K562 (cell line): ENCODE results near the gene GRK3. TPM values are rescaled to one million over a fixed set of nuclear protein-coding genes. Genes with fewer than 3 reads are reported as not detected.
A peak's percentile ranks its signal among the peaks of the same experiment; 100 is the strongest.
"Not testable (repeated sequence)": the region's sequence is repeated elsewhere in the genome, so short reads cannot be mapped to it uniquely, and the experiment has no call there.

ENCODE experiments used
- ATAC-seq: fragments of 200-7000 bp; cut with Tn5 transposase; 3 replicates; pipeline ENCODE4 v1.9.1; 2020; ENCODE audit warnings: moderate library complexity
- BruUV-seq: library from RNA; stranded (reverse); fragments of 400-500 nt; replicated peaks from 2 replicates; lab custom pipeline; 2021; lab: Mats Ljungman, UMichigan
- CTCF ChIA-PET: fragments of 300-600 bp; formaldehyde crosslinking; extraction: SDS; loops from one replicate; lab custom pipeline; 2021; ENCODE audit warnings: low intra/inter-chr PET ratio; lab: Yijun Ruan, JAX
- POLR2A ChIA-PET: fragments of 300-600, 350-650 bp; sonication (Branson Sonifier 250); formaldehyde crosslinking; extraction: SDS; loops from one replicate; lab custom pipeline; 2021; ENCODE audit warnings: antibody characterized with exemption, inconsistent platforms; lab: Yijun Ruan, JAX
- DNase-seq, 4 experiments: peaks; one replicate each; pipeline versions ENCODE4 v3.0.0 to v3.0.0-alpha.2; 2011 to 2018; ENCODE audit warnings: low spot score in 3 of 4, mixed read lengths in 3 of 4; ENCODE audit errors: extremely low read depth in 1 of 4
- FAIRE-seq: peaks from 2 replicates; lab custom pipeline; 2011; peaks lifted over from hg19 to GRCh38; lab: Jason Lieb, UNC
- H2AFZ ChIP-seq: 2 replicates; pipeline ENCODE4 v1.6.0; 2011; ENCODE audit warnings: low read depth, low read length, control low read depth, inconsistent platforms
- H3K27ac ChIP-seq: fragments of 200-600 bp; 3 replicates; pipeline ENCODE4 v1.8.0; 2011; ENCODE audit warnings: low read depth, mild to moderate bottlenecking, control low read depth, inconsistent platforms, low read length, moderate library complexity, mixed read lengths; ENCODE audit errors: extremely low read depth
- H3K27me3 ChIP-seq, 2 experiments: fragments of 300-600 bp in 1 of 2; 2 replicates in 1 of 2; 3 replicates in 1 of 2; pipeline versions ENCODE4 v1.6.0 to v1.8.0; 2011; ENCODE audit warnings: inconsistent platforms in 2 of 2, low read length in 2 of 2, mild to moderate bottlenecking in 1 of 2, mixed read lengths in 1 of 2, moderate library complexity in 1 of 2; ENCODE audit not compliant: control insufficient read depth in 2 of 2, insufficient read depth in 2 of 2
- H3K36me3 ChIP-seq: fragments of 300-600 bp; 3 replicates; pipeline ENCODE4 v1.8.0; 2011; ENCODE audit warnings: mild to moderate bottlenecking, low read length, inconsistent platforms; ENCODE audit not compliant: control insufficient read depth, insufficient read depth
- H3K4me1 ChIP-seq, 2 experiments: fragments of 200-600 bp in 1 of 2; replicated peaks in 1 of 2; 2 replicates in 1 of 2; 3 replicates in 1 of 2; pipeline versions ENCODE4 v1.5.1 to v1.8.0; 2011; ENCODE audit warnings: inconsistent platforms in 2 of 2, low read length in 2 of 2, mild to moderate bottlenecking in 1 of 2, mixed read lengths in 1 of 2, moderate library complexity in 1 of 2; ENCODE audit not compliant: control insufficient read depth in 2 of 2, insufficient read depth in 2 of 2
- H3K4me2 ChIP-seq: 2 replicates; pipeline ENCODE4 v1.6.1; 2011; ENCODE audit warnings: low read length, control low read depth, inconsistent platforms, mixed read lengths; ENCODE audit not compliant: insufficient read depth
- H3K4me3 ChIP-seq: fragments of 200-600 bp; sonication (generic), shearing (Covaris generic); 2 replicates; pipeline ENCODE4 v1.5.1; 2016; ENCODE audit warnings: control low read depth, inconsistent platforms
- H3K79me2 ChIP-seq: fragments of 200-600 bp; 3 replicates; pipeline ENCODE4 v1.8.0; 2011; ENCODE audit warnings: low read length, inconsistent platforms; ENCODE audit not compliant: control insufficient read depth, insufficient read depth
- H3K9ac ChIP-seq, 2 experiments: 2 replicates each; pipeline versions ENCODE4 v1.6.0 to v1.6.1; 2011; ENCODE audit warnings: low read depth in 2 of 2, low read length in 2 of 2, control low read depth in 1 of 2, inconsistent platforms in 1 of 2, mild to moderate bottlenecking in 1 of 2, mixed read lengths in 1 of 2; ENCODE audit not compliant: insufficient read depth in 1 of 2
- H3K9me1 ChIP-seq: one replicate; pipeline ENCODE4 v1.6.0; 2011; ENCODE audit warnings: inconsistent platforms, mild to moderate bottlenecking, low read length, moderate library complexity; ENCODE audit not compliant: control insufficient read depth, insufficient read depth
- H3K9me3 ChIP-seq: replicated peaks from 2 replicates; pipeline ENCODE4 v1.5.1; 2011; ENCODE audit warnings: low read depth, low read length, inconsistent platforms; ENCODE audit not compliant: control insufficient read depth, insufficient read depth
- H4K20me1 ChIP-seq: replicated peaks from 2 replicates; pipeline ENCODE4 v1.6.1; 2011; ENCODE audit warnings: low read length, inconsistent platforms, mixed read lengths; ENCODE audit not compliant: control insufficient read depth, insufficient read depth
- CBFB ChIP-seq: sonication (generic); formaldehyde crosslinking; IDR thresholded peaks from 2 replicates; pipeline ENCODE4 v1.4.0; 2020; ENCODE audit warnings: mild to moderate bottlenecking, missing genetic modification reagents
- CTCF ChIP-seq, 3 experiments: IDR thresholded peaks in 2 of 3; conservative IDR thresholded peaks in 1 of 3; 2 replicates each; pipeline ENCODE4 v1.5.1; 2011 to 2012; ENCODE audit warnings: low read length in 3 of 3, mild to moderate bottlenecking in 3 of 3, control low read depth in 2 of 3, improper control_type of control experiment in 1 of 3, inconsistent platforms in 1 of 3, low read depth in 1 of 3, mixed read lengths in 1 of 3, moderate library complexity in 1 of 3; ENCODE audit not compliant: insufficient read depth in 2 of 3
- E2F3 ChIP-seq: fragments of 250-450 bp; sonication (Bioruptor Pico); IDR thresholded peaks from 2 replicates; pipeline ENCODE4 v1.4.0; 2020; ENCODE audit warnings: mild to moderate bottlenecking
- FOXA3 ChIP-seq, 2 experiments: fragments of 450-650 bp in 1 of 2; sonication (generic) in 1 of 2; formaldehyde crosslinking; IDR thresholded peaks in 1 of 2; conservative IDR thresholded peaks in 1 of 2; 2 replicates each; pipeline versions ENCODE4 v1.4.0 to v1.8.0; 2020 to 2022; ENCODE audit warnings: mild to moderate bottlenecking in 2 of 2, missing genetic modification reagents in 1 of 2
- HBP1 ChIP-seq: fragments of 450-650 bp; formaldehyde crosslinking; IDR thresholded peaks from 2 replicates; pipeline ENCODE4 v1.4.0; 2022; ENCODE audit warnings: missing genetic modification characterization
- TAL1 ChIP-seq: fragments of 450-650 bp; IDR thresholded peaks from 2 replicates; pipeline ENCODE4 v1.6.1; 2016; ENCODE audit warnings: mild to moderate bottlenecking
- TCF3 ChIP-seq: sonication (generic); formaldehyde crosslinking; IDR thresholded peaks from 2 replicates; pipeline ENCODE4 v1.4.0; 2020; ENCODE audit warnings: mild to moderate bottlenecking, missing genetic modification reagents
- ZBTB12 ChIP-seq: fragments of 250-450 bp; sonication (Bioruptor Pico); IDR thresholded peaks from 2 replicates; pipeline ENCODE4 v1.4.0; 2020
- ZNF277 ChIP-seq: fragments of 250-450 bp; sonication (Bioruptor Pico); IDR thresholded peaks from 2 replicates; pipeline ENCODE4 v1.8.0; 2022; ENCODE audit warnings: inconsistent platforms, mild to moderate bottlenecking, moderate library complexity, borderline replicate concordance
- ZNF583 ChIP-seq: fragments of 250-450 bp; sonication (Bioruptor Pico); IDR thresholded peaks from 2 replicates; pipeline ENCODE4 v1.4.0; 2020
- WGBS: fragments of 100-300 bp; shearing (Covaris generic); methylation state at CpG from one replicate; pipeline ENCODE4 v1.1.6; 2016; ENCODE audit warnings: low coverage, mixed read lengths; ENCODE audit not compliant: insufficient coverage; ENCODE audit errors: missing lambda C conversion rate; 5-methylcytosine and 5-hydroxymethylcytosine counted together
- in situ Hi-C: fragments of 300-500 bp; cut with MboI; formaldehyde crosslinking; loops from 4 replicates; pipeline ENCODE4 v1.15.0; 2018; ENCODE audit warnings: inconsistent platforms, mixed read lengths
- intact Hi-C: fragments of 100-400 bp; cut with micrococcal nuclease; formaldehyde crosslinking; loops from 2 replicates; pipeline ENCODE4 v1.14.2; 2022
- polyA plus RNA-seq, 8 experiments: library from polyadenylated mRNA; depleted of rRNA in 4 of 8; stranded (reverse) in 5 of 8; unstranded in 3 of 8; fragments of >200 nt; fragmentation: Nextera tagmentation in 2 of 8; fragmentation: Illumina TruSeq in 1 of 8; extraction: Ambion mirVana in 2 of 8; extraction: Trizol in 1 of 8; gene quantifications; 2 replicates each; pipeline versions ENCODE4 v1.2.1 to v1.2.3, GENCODE V29; 2011 to 2014; ENCODE audit warnings: inconsistent platforms in 1 of 8, missing spikeins in 1 of 8
- total RNA-seq, 7 experiments: library from RNA; depleted of rRNA in 6 of 7; stranded (reverse); fragments of >200 nt in 6 of 7; fragmentation: Illumina TruSeq in 2 of 7; extraction: Trizol in 2 of 7; gene quantifications; 2 replicates each; pipeline versions ENCODE4 v1.2.1 to v1.2.3, GENCODE V29; 2011 to 2021; ENCODE audit warnings: low replicate concordance in 1 of 7
- TF ChIP-seq, protein P1 (sequence below): fragments of 200-800 bp; sonication (Bioruptor generic); IDR thresholded peaks from 2 replicates; pipeline ENCODE4 v1.6.1; 2017; ENCODE audit warnings: missing genetic modification characterization, missing compliant biosample characterization
- TF ChIP-seq, protein P2 (sequence below): fragments of 250-450 bp; sonication (Bioruptor Pico); IDR thresholded peaks from 2 replicates; pipeline ENCODE4 v1.8.0; 2021; ENCODE audit warnings: borderline replicate concordance, mild to moderate bottlenecking, moderate library complexity; ENCODE audit not compliant: poor library complexity, severe bottlenecking

The GRK3 gene
- total and polyA plus RNA-seq, 9 of the 15 experiments (the other 6 are each of a cell fraction or from before 2014, with no cell fraction given), result 1.4 to 7.6 (median 3.6) TPM

GRCh38 chr22:25567251-25567675, 2.8 kb downstream of the GRK3 start (continued):
- TF ChIP-seq, protein P1, sequence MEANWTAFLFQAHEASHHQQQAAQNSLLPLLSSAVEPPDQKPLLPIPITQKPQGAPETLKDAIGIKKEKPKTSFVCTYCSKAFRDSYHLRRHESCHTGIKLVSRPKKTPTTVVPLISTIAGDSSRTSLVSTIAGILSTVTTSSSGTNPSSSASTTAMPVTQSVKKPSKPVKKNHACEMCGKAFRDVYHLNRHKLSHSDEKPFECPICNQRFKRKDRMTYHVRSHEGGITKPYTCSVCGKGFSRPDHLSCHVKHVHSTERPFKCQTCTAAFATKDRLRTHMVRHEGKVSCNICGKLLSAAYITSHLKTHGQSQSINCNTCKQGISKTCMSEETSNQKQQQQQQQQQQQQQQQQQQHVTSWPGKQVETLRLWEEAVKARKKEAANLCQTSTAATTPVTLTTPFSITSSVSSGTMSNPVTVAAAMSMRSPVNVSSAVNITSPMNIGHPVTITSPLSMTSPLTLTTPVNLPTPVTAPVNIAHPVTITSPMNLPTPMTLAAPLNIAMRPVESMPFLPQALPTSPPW (CRISPR knock-in tag), result peak; percentile 32; the same call in 1 of the 2 replicates
- TF ChIP-seq TCF3, result peak; percentile 12; the same call in 1 of the 2 replicates
- no peak for TF ChIP-seq CBFB (CRISPR knock-in tag)
- TF ChIP-seq FOXA3 (CRISPR knock-in tag; conservative IDR thresholded peaks at IDR 0.05 in 1 of 2, IDR thresholded peaks at IDR 0.05 in 1 of 2), result peak in 1 of 2 experiments; percentile 21; a peak in 1 of 4 replicates
- TF ChIP-seq ZBTB12 (CRISPR knock-in tag), result no peak
- no peak for TF ChIP-seq HBP1 (CRISPR knock-in tag)
- TF ChIP-seq TAL1, result peak; percentile 29; the same call in 1 of the 2 replicates
- TF ChIP-seq CTCF (IDR thresholded peaks at IDR 0.05 in 2 of 3, conservative IDR thresholded peaks at IDR 0.05 in 1 of 3; ENCODE audit: insufficient read depth in 2 of 3, low read depth in 1 of 3, low read length in 3 of 3), result peak in 1 of 3 experiments; percentile 38; a peak in 2 of 6 replicates
- TF ChIP-seq E2F3 (CRISPR knock-in tag), result no peak
- no peak for TF ChIP-seq ZNF583 (CRISPR knock-in tag)
- TF ChIP-seq, protein P2, sequence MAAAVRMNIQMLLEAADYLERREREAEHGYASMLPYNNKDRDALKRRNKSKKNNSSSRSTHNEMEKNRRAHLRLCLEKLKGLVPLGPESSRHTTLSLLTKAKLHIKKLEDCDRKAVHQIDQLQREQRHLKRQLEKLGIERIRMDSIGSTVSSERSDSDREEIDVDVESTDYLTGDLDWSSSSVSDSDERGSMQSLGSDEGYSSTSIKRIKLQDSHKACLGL, result no peak
- no peak for TF ChIP-seq ZNF277 (CRISPR knock-in tag)

GRCh38 chr22:25568066-25568465, 3.6 kb downstream of the GRK3 start:
- DNase-seq, intact Hi-C loops, H3K9me3 ChIP-seq, H3K27me3 ChIP-seq, H3K9me1 ChIP-seq, H4K20me1 ChIP-seq, in situ Hi-C loops, H2AFZ ChIP-seq, H3K4me2 ChIP-seq, BruUV-seq, H3K4me3 ChIP-seq, FAIRE-seq, H3K9ac ChIP-seq, H3K36me3 ChIP-seq, ATAC-seq, POLR2A ChIA-PET: not testable (repeated sequence)
- 43% methylated on average over 2 of the region's 2 CpGs for WGBS
- CTCF ChIA-PET, result interaction anchor here (1.5 kb wide), 2 partner anchors 133 to 205 kb away, joined by 3 to 4 read pairs; no protein-coding TSS in a partner anchor
- peak overlapping the region; percentile 58; the same call in 1 of the 3 replicates for H3K27ac ChIP-seq
- peaks cover 13 to 17% of the 10 kb centered on the region in 2 experiments for H3K4me1 ChIP-seq
- peaks cover 38% of the 10 kb centered on the region for H3K79me2 ChIP-seq
